HG03520 (cell line): ENCODE data around the gene TCHHL1.
"Not testable (repeated sequence)": the region's sequence is repeated elsewhere in the genome, so short reads cannot be mapped to it uniquely, and the experiment has no call there.

Experiments used
- ATAC-seq: cut with Tn5 transposase; IDR thresholded peaks from one replicate; pipeline ENCODE4 v1.9.1; 2021; ENCODE audit warnings: mild to moderate bottlenecking, moderate library complexity; ENCODE audit not compliant: unreplicated experiment

Gene TCHHL1

DNA sequence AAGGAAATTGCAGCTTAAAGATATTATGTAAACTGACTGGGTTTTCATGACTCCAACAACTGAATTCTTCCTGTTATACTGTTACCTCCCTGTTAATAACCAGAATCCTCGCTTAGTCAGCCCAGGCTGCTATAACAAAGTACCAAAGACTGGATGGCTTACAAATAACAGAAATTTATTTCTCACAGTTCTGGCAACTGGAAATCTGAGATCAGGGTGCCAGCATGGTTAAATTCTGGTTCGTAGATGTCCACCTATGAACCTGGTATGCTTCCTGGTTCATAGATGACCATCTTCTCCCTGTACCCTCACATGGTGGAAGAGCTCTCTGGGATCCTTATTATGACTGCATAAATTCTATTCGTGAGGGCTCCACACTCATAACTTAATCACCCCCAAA lies 8.1 kb upstream of the TCHHL1 start:
- ATAC-seq, result no peak

DNA sequence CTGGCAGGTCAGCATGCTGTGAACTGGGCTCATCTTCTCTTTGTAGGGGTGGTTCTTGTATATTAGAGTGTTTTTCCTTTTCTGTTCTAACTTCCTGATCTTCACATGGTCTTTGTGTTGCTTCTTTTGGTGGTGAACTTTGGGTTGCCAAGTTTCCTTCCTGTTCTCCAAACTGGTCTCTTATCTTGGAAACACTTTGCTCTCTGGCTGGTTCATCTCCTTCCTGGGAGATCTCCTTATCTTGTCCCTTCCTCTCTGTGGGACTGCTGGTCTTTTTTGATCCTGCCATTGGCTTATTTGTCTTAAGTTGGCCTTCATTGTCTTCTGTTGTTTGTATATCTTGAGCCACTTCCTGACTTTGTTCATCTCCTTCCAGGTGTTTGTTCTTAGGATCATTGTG lies 2.1 kb downstream of the TCHHL1 start:
- no peak for ATAC-seq

DNA sequence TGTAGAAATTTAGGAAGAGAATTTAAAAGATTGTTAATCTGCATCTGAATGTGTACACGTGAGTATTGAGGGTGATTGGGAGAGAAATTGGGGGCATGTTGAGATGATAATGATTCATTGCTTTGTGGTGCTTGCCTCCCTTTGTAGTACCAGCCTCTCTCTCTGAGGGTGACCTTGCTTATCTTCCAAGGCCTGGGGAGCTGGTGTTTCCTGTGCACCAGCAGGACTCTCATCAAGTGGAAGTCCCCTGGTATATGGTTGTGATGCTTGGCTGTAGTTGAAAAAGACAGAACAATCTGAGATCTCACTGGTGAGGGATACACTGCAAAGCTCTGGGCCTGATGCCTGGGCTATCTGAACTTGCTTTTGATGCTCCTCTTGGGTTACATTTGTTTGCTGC lies 4.0 kb downstream of the TCHHL1 start:
- no peak for ATAC-seq

DNA sequence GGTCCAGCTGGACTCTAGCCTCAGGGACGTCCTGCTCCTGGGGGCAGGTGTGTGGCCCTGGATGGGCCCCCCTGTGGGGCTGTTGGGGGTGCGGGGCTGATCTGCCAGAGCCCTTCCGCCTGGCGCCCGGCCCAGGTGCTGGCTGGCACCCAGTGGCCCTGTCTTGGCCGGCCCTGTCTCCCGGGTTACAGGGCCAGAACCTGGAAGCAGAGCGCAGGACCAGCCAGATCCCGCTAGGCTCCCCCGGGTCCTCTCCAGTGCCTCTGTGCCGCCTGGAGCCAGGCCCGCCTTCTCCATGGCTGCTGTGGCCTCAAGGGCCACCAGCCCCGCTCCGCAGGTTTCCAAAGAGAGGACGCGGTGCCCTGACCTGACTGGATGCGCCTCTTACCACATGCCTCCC lies 7.8 kb downstream of the TCHHL1 start:
- ATAC-seq, result not testable (repeated sequence)

DNA sequence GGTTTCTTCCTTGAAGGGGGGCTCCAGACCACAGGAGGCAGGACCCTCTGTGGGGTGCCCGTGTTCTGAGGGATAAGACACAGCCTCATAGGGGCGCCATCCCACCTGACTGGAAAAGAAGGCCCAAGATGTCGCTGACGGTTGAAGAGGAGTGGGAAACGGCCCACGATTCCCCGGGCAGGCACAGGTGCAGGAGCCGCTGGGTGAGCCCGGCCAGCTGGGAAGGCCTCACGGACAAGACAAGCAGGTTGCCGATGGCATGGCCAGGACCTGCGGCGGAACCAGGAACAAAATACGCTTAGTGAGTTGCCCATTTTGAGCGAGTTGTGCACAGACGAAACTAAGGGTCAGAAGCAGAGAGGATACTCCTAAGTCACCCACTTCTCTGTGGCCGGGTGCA lies 8.4 kb downstream of the TCHHL1 start:
- ATAC-seq, result not testable (repeated sequence)

DNA sequence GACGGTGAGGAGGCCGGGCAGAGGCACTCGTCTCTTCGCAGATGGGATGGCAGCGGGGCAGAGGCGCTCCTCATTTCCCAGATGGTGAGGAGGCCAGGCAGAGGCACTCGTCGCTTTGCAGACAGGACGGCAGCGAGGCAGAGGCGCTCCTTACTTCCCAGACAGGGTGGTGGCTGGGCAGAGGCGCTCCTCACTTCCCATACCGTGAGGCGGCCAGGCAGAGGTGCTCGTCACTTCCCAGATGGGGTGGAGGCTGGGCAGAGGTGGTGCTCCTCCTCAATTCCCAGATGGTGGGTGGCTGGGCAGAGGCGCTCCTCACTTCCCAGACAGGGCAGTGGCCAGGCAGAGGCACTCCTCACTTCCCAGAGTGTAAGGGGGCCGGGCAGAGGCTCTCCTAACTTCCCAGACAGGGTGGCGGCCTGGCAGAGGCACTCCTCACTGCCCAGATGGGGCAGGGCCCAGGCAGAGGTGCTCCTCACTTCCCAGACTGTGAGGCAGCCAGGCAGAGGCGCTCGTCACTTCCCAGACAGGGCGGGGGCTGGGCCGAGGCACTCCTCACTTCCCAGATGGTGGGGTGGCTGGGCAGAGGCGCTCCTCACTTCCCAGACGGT lies 9.9 kb downstream of the TCHHL1 start:
- ATAC-seq, result no peak

DNA sequence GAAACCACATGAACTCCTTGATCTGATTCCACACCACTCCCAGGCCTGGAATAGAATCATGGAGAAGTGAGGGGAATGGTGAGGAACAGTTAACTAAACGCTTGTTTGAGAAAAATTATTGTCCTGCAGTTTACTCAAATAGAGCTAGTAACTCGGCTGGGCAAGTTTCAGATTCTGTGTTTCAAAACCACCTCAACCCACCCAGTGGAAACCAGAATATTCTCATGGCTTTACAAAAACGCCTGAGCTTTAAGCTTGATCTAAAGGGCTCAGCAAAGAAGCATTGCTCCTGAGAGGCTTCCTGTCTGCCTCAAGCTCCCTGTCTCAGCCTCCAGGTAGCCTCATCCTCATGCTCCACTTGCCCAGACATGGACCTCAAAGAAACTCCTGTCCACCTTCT lies 16.6 kb downstream of the TCHHL1 start:
- no peak for ATAC-seq

DNA sequence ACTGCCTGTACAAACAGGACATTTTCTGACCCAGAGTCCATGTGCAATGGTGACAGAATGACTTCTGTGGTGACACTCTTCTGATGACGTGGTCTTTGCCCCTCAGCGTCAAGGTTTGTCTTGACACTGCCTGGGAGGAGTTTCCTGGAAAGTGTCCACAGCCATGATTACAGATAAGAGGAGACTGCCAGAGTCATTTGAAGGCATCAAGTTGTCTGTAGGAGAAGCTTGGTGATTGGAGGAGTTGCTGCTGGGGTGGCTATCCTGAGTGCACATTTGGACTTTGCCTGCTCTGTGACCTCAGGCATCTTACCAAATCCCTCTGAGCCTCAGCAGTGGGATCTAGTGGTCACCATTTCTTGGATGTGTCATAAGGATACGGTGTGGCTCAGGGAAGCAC lies 17.7 kb downstream of the TCHHL1 start:
- no peak for ATAC-seq

DNA sequence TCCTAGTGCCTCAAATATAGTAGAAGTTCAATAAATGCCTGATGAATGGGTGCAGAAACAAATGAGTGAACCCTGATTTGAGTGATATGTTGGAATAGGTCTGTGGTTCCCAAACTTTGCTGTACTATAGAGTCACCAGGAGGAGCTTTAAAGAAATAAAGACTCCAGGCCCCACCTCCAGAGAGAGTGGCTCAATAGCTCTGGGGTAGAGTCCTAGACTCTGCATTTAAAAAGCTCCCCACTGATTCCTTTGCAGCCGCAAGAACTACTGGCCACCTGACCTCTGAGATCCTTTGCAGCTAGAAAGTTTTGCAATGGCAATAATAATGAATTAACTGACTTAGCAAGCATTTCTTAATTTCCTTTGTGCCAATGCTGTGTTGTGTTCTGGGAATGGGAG lies 20.9 kb downstream of the TCHHL1 start:
- ATAC-seq, result no peak

DNA sequence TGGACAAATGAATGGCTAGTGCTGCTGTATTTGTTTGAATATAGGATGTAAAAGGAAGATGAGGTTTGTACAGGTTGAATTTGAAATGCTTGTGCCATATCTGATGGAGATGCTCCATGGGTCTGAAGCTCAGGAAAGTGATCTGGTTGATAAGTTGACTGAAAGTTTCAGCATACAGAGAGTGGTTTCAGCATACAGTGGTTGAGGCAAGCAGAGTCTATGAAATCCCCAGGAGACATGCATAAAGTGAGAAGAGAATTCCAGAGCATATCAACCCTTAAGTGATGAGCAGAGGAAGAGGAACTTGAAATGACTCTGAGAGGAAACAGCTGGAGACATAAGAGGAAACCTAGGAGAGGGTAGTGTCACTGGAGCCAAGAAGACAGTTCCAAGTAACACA lies 21.7 kb downstream of the TCHHL1 start:
- no peak for ATAC-seq

DNA sequence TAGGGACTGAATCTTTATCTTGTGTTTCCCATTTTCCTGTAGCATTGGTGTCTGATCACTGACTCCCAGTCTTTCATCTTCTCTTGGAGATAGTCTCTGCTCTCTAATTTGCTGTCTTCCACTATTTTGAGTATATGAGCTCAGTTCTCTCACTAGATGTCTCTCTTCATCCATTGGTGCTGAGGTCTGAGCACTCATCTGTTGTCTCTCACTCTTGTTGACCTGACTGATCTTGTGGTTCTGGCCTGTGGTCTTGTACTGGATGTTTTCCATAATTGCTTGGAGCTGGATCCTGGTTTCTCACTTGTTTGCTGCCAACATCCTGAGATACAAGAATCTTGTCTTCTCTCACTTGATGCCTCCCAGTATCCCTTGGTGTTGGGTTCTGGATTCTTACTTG lies 26.9 kb downstream of the TCHHL1 start:
- ATAC-seq, result no peak

DNA sequence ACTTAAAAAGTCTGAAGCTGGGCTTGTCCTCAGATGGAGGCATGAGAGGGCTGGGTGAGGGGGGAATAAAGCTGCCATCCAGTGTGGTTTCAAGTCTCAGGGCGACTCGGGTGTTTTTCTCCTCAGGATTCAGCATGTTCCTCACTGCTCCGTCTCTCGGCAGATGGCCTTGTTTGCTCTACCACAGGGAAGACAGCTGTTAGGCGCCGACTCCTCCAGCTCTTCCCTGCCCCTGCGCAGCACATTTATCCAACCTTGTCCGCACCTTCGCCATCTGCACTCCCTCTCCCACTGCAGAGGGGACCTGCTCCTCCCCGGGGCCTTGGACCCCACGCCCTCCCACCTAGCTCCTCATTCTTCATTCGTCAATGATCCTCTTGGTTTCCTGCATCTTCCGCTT lies 35.5 kb downstream of the TCHHL1 start:
- ATAC-seq, result no peak

DNA sequence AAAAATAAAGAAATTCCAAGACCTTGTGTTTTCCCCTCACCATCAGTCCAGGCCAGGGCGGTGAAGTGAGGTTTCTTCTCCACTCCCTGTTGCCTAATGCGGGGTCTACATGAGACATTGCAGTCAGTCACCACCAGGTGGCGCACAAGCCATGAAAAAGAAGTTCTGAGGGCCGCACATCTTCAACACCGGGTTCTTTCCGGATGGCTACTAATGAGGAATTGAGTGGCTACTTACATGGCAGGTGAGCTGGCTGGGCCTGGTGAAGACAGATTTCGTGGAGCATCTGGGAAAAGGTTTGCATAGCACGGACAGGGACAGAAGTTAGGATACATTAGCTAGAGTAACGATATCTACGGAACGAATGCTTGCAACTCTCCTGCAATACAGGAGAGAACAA lies 36.3 kb downstream of the TCHHL1 start:
- ATAC-seq, result no peak

DNA sequence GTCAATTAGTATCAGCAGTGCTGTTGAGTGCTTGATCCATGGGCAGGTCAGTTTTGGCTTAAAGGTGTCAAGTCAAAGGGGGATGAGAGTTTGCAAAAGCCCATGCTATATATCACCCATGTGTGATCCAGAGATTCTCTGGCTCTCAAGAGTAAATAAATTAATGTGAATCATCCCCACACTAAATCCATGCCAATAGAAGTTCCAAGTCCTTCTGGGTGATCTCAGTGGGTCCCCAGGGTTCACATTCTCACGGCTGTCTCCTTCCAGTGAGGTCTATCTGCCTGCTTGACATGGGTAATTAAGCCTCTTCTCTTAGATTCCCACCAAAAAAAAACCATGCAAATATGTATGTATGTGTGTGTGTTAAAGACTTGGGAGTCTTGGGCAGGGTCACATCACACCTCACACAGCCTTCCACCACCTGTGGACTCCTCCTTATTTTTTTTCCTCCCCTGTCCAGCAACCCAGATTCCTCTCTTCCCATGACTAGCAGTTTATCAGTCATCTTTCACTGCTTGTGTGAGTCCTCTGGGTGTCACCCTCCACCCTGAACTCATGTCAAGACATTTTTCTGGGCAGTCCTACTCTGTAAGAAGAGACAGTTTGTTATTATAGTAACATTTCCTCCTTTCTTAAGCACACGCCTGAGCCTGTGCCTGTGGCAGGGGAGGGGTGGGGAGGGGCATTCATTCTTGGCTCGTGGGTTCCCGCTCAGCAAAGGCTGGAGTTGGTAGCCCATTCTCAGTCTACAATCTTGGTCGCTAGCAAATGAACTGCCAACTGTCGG lies 37.8 kb downstream of the TCHHL1 start:
- no peak for ATAC-seq

DNA sequence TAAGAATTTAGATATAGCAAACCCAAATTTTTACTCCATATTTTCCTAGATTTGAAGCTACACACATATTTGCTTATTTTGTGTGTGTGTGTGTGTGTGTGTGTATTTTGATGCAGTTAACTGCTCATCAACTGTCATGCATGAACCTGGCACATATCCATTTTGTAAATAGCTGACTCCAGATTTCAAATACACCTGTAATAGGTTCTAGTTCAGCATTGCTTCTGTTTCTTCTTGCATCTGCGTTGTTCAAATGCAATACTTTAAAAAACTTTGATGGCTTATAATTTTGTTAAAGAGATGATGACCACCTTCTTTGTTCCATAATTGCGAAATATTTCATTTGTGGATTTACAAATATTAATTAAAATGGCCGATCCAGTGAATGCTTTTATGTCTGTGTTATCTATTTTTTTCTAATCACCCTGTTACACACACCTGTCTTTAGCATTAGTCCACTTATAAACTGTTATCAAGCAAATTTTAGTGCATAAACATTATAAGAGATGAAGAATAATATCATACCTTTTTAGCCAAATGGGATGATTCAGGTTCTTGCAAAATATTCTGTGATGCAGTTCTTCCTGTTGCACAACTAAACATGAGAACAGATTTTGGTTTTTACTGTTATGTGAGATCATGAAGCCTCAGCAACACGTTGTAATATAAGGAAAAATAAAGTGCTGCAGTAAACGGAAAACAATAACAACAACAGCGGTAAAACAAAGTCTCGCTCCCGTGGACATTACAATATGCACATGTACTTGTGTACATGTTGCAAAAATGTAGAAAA lies 39.4 kb downstream of the TCHHL1 start:
- no peak for ATAC-seq

DNA sequence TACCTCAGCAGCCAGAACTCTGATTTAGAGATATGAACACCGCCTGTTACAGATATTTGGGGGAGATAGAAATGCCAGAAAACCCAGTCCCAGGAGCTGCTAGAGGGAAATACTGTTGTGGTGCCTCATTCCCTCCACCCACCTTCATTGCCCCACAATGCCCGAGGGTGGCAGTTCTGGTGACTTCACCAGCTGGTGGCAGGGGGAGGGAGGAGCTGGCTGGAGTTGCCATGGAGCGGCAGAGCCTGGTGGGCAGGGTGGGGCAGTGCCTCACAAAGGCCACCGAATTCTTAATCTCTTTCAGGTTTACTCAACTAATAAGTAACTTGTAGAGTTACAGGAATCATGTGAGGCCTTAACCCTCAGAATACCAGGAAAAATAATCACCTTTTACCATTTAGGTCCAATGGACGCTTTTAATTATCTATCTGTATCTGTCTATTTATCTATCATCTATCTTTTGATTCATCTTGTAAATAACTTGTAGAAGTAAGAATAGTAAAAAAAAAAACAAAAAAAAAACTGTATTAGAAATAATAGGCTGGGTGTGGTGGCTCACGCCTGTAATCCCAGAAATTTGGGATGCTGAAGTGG lies 40.4 kb downstream of the TCHHL1 start:
- no peak for ATAC-seq

DNA sequence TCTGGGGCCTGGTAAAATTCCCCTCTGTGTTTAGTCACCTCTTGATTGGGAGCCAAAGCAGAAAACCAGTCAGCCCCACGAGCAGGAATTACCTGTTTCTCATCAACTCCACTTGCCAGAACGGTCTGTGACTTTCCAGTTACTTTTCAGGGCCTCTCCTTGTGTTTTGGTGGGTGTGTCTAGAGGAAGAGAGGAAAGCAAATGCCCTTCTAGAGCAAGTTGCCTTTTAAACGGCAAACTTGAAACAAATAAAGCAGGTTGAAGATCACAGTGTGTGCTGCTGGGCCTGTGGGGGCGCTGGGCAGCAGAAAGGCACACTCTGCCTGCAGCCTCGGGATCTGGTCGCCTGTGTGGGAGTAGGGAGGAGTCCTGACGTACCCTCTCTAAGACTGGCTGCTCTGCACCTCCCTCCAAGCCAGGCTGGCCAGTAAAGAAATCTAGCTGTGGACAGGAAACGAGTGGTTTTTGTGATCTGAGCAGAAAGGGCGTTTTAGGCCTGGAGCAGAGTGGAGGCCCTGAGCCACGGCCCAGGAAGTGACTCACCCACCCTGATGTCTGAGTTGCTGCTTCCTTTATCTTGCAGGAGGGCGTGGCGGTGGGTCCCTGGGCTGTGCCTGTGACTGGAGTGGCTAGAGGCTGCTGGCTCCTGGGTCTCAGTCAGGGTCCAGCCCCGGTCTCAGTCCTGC lies 41.0 kb downstream of the TCHHL1 start:
- ATAC-seq, result peak; percentile 95

DNA sequence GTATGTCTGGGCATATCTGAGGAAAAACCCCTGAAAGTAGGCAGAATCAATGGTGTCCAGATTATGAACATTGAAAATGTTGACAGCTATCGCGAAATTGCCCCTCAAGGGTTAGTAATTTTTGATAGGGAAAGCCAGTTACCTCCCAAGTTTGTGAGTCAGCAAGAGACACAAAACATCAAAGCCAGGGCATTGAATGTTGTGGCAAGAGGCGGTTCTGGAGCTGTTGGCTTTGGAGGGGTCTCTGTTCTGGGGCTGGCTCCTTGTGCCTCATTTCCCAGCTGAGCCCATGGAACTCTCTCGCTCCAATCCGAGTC lies 41.5 kb downstream of the TCHHL1 start:
- no peak for ATAC-seq

DNA sequence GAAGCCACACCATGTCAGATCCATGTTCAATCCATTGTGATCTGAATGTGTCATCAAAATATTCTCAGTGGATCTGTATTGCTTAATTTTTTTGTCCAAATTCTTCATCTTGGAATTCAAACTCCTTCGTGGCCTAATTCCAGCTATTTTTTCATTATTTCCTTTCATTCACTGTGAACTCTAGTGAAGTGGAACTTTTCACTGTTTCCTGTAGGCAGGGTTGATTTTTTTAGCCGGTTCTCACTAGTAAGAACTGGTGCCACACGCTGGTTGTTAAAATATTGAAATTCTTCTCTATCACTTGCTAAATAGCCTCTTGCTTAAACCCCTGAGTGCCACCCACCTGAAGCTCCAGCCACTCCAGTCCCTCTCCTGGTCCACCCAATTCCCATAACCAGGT lies 44.5 kb downstream of the TCHHL1 start:
- no peak for ATAC-seq

DNA sequence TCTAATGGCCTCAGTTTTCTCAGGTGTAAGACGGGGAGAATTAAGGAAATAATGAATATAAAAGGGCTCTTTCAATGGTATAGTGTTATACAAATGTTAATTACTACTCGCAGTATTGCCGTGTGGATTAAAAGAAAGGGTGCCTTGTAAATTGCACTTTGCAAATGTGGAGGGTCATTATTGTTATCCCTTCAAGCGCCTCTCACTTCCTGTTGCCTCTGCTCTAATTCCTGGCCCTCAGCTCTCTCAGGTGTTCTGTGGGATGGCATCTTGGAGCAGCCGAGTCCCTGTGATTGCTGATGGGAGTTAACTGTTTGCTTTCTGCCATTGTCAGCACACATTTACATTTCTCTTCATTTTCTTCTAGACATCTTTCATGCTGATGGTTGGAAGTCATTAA lies 45.0 kb downstream of the TCHHL1 start:
- no peak for ATAC-seq

DNA sequence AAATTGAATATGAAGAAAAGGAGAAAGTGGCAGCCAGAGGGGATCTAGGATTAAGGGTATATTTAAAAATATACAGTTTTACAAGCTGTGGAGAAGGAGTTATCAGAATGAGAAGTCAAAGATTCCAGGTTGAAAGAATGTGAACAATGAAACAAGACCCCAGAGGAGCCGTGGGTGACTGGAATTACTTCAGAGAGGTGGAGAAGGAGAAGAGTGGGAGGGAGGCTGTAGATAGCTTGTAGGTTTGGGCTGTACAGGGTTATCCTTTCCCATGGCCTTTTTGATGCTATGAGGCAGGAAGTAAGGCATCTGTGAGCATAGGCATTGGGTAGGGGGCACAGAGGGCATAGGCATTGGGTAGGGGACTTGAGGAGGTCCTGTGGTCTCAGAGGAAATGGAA lies 46.8 kb downstream of the TCHHL1 start:
- no peak for ATAC-seq
